ENCODE measurements around the gene RPP21. TPM values are rescaled to one million over a fixed set of nuclear protein-coding genes. Genes with fewer than 3 reads are reported as not detected.
A peak's percentile ranks its signal among the peaks of the same experiment; 100 is the strongest.

Gene RPP21
- total and polyA plus RNA-seq, 12 donors, result 16.2 to 113 (median 24.9) TPM

DNA sequence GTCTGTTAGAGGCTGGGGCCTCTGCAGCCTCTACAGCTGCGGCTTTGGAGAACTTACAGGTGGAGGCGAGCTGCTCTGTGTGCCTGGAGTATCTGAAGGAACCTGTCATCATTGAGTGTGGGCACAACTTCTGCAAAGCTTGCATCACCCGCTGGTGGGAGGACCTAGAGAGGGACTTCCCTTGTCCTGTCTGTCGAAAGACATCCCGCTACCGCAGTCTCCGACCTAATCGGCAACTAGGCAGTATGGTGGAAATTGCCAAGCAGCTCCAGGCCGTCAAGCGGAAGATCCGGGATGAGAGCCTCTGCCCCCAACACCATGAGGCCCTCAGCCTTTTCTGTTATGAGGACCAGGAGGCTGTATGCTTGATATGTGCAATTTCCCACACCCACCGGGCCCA, 15.6 kb upstream of the RPP21 start:
- 93 to 96% methylated on average over 12 of the region's 12 CpGs for WGBS, 2 donors
- intact Hi-C loops (cut with DNase I), result loop anchor here in 4 of 10 donors (5.0 to 10.0 kb wide), 3 partner anchors 67 to 115 kb away; partner anchors contain the start of gene TRIM26 (in 2 of the 4)
- Histone ChIP-seq H3K36me3 (peaks cover 0 to 57% (median 28%) of the 10 kb centered on the region in 9 donors), H3K9me3 (no peaks in the 10 kb centered on the region), H3K27me3 (no peaks in the 10 kb centered on the region), H3K27ac (peak overlapping the region in 1 of 10 donors; percentile 27), H3K4me3 (peak overlapping the region in 1 of 10 donors; percentile 17), H3K4me1 (peaks cover 0 to 27% (median 23%) of the 10 kb centered on the region in 9 donors)
- ATAC-seq, result no peak
- TF ChIP-seq, protein P1, sequence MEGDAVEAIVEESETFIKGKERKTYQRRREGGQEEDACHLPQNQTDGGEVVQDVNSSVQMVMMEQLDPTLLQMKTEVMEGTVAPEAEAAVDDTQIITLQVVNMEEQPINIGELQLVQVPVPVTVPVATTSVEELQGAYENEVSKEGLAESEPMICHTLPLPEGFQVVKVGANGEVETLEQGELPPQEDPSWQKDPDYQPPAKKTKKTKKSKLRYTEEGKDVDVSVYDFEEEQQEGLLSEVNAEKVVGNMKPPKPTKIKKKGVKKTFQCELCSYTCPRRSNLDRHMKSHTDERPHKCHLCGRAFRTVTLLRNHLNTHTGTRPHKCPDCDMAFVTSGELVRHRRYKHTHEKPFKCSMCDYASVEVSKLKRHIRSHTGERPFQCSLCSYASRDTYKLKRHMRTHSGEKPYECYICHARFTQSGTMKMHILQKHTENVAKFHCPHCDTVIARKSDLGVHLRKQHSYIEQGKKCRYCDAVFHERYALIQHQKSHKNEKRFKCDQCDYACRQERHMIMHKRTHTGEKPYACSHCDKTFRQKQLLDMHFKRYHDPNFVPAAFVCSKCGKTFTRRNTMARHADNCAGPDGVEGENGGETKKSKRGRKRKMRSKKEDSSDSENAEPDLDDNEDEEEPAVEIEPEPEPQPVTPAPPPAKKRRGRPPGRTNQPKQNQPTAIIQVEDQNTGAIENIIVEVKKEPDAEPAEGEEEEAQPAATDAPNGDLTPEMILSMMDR (IDR thresholded peaks at IDR 0.05), result no peak
- no peak for DNase-seq

DNA sequence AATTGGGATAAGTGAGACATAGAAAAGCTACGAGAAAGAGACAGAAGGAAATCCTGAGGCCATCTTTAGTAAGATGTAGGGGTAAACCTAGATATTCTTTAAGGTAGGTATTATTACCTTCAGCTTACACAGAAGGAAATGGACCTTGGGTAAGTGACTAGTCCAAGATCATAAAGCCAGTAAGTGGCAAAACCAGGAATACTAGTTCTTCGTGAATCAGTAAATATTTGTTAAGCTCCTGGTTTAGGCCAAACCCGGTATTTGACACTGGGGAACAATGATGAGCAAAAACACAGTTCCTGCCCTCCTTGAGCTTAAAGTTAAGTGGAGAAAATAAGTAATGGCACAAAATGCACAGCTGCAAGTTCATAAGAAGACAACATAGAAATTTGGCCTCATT, 13.0 kb upstream of the RPP21 start:
- TF ChIP-seq, protein P1 (IDR thresholded peaks at IDR 0.05), result no peak
- H3K36me3 ChIP-seq, result peaks cover 0 to 83% (median 33%) of the 10 kb centered on the region in 9 donors
- H3K27me3 ChIP-seq, result no peaks in the 10 kb centered on the region
- ATAC-seq, result no peak
- no peak for DNase-seq
- H3K27ac ChIP-seq, result no peak overlapping the region
- H3K9me3 ChIP-seq, result no peaks in the 10 kb centered on the region
- intact Hi-C loops (cut with DNase I), result no loop called here
- peaks cover 0 to 13% (median 8%) of the 10 kb centered on the region in 9 donors for H3K4me1 ChIP-seq
- H3K4me3 ChIP-seq, result no peak overlapping the region
- 90 to 92% methylated on average over 3 of the region's 3 CpGs for WGBS, 2 donors

DNA sequence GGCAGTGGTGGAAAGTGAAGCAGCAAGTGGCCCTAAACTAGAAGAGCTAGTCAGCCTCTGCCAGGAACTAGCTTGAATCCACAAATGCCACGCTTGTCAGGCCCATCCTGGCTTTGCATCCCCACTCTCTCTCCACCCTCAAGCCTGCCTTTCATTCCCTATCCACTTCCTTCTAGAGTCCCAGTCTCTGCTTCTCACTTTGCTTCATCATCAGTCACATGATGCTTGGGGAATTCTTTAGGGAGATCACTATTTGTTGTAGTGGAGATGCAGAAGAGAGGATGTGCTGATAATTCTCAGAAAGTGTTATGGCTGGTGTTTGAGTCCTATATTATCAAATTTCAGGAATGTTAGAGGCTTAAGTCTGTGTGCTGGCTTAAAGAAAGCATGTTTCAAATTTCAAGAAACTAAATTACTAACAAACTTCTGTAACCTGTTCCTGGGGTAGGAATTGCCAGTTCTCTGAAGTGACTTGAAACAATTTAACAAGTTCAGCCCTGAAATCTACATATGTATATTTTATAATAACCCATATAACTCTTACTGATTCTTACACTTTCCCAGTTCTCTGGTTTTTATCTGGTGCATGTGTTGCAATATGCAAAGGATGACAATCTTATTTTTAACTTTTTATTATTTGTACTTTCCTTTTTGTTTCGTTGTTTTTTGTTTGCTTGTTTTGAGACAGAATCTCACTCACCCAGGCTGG, 10.7 kb upstream of the RPP21 start:
- no peak for DNase-seq
- Histone ChIP-seq H3K27ac (no peak overlapping the region), H3K4me1 (no peaks in the 10 kb centered on the region), H3K9me3 (no peaks in the 10 kb centered on the region), H3K27me3 (no peaks in the 10 kb centered on the region), H3K36me3 (peaks cover 0 to 100% (median 32%) of the 10 kb centered on the region in 9 donors), H3K4me3 (no peak overlapping the region)
- 87 to 95% methylated on average over 2 of the region's 2 CpGs for WGBS, 2 donors
- TF ChIP-seq, protein P1 (IDR thresholded peaks at IDR 0.05), result no peak
- intact Hi-C loops (cut with DNase I), result no loop called here
- ATAC-seq, result no peak

DNA sequence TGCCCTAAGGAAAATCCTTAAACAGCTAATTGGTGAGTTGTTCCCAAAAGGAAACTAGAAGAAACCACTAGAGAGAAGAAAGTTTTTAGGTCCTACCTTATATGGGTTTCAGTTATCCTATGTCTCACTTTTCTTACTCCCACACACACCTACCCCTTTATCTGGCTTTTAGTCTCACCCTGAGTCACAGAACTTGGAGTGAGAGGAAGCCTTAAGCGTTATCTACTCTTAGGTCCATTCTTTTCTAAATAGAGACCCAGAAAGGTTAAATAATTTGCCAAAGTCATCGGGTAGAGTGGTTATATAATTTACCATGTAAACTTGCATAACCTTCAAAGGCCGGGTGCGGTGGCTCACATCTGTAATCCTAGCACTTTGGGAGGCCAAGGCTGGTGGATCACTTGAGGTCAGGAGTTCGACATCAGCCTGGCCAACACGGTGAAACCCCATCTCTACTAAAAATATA, 4.3 kb upstream of the RPP21 start:
- TF ChIP-seq, protein P1 (IDR thresholded peaks at IDR 0.05), result no peak
- H3K27ac ChIP-seq, result no peak overlapping the region
- peaks cover 0 to 9% (median 2%) of the 10 kb centered on the region in 9 donors for H3K4me1 ChIP-seq
- WGBS, 2 donors, result 91 to 92% methylated on average over 6 of the region's 6 CpGs
- ATAC-seq (no peak), DNase-seq (no peak)
- no peaks in the 10 kb centered on the region for H3K9me3 ChIP-seq
- no peak overlapping the region for H3K4me3 ChIP-seq
- H3K27me3 ChIP-seq, result no peaks in the 10 kb centered on the region
- peaks cover 0 to 81% (median 17%) of the 10 kb centered on the region in 9 donors for H3K36me3 ChIP-seq
- intact Hi-C loops (cut with DNase I), result no loop called here
